DND-41 (cell line): ENCODE data around the gene TRDMT1.

Experiments
- CTCF ChIP-seq: IDR thresholded peaks from 2 replicates; pipeline ENCODE4 v1.5.1; 2012; ENCODE audit warnings: borderline replicate concordance, low read length, moderate library complexity, mild to moderate bottlenecking; ENCODE audit not compliant: poor library complexity, severe bottlenecking; ENCODE audit errors: extremely low read depth
- EZH2 ChIP-seq: IDR thresholded peaks from 3 replicates; pipeline ENCODE4 v1.6.1; 2012; ENCODE audit warnings: borderline replicate concordance, low read depth, mild to moderate bottlenecking, moderate library complexity, low read length, inconsistent platforms; ENCODE audit not compliant: severe bottlenecking

GRCh38 chr10:17217631-17218232 lies 16.3 kb upstream of the TRDMT1 start:
- TF ChIP-seq CTCF (no peak), EZH2 (no peak)
